Measurements from ENCODE around the gene FAM174B. TPM values are rescaled to one million over a fixed set of nuclear protein-coding genes. Genes with fewer than 3 reads are reported as not detected.
A peak's percentile ranks its signal among the peaks of the same experiment; 100 is the strongest.

FAM174B gene
- total and polyA plus RNA-seq, 2 experiments from 2014 or later, result 15.0 to 21.8 TPM

DNA sequence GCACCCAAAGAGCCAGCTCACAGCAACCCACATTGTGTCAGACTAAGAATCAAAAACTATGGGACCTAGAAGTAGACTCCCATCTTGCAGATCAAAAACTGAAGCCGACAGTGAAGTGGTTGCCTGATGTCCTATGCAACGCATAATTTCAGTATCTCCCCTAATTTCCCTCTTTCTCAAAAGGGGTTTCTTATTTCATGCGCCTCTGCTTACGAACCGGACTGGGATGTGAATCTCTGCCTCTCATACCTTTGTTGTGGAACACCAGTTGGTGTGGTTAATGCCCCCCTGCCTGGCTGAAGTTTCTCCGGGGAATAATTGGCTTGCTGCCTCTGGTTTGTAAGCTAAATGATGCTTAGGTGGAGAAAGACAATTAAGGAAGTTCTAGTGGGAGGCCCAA lies 514 bp upstream of the FAM174B start:
- H3K36me3 Mint-ChIP-seq (ENCODE audit: low read depth), result peaks cover 33% of the 10 kb centered on the region; the same call in 2 of the 3 replicates
- DNase-seq (ENCODE audit: low spot score) (no peak), ATAC-seq (no peak)
- Histone ChIP-seq H3K4me1 (ENCODE audit: insufficient read depth) (peaks cover 17% of the 10 kb centered on the region), H4K20me1 (replicated peaks; ENCODE audit: insufficient read depth) (no peaks in the 10 kb centered on the region), H3F3A (replicated peaks; ENCODE audit: low read depth) (0 out of 2 replicates have a peak, but pooled peaks cover 6% of the 10 kb centered on the region), H3K4me3 (peak overlapping the region; percentile 63), H3K4me2 (peak overlapping the region; percentile 78), H3K79me2 (replicated peaks; ENCODE audit: insufficient read depth) (peaks cover 30% of the 10 kb centered on the region), H2AFZ (peak overlapping the region; percentile 90), H3K36me3 (ENCODE audit: insufficient read depth) (no peaks in the 10 kb centered on the region), H3K9me2 (ENCODE audit: insufficient read depth) (no peaks in the 10 kb centered on the region), H3K27me3 (ENCODE audit: insufficient read depth) (peaks cover 26% of the 10 kb centered on the region), H3K27ac (ENCODE audit: low read depth) (no peak overlapping the region)
- H3K27ac Mint-ChIP-seq, result no peak overlapping the region
- H3K4me1 Mint-ChIP-seq, result peaks cover 29% of the 10 kb centered on the region
- H3K9me3 Mint-ChIP-seq, result peaks cover 18% of the 10 kb centered on the region
- peak overlapping the region; percentile 69 for H3K4me3 Mint-ChIP-seq
- TF ChIP-seq, protein P1, sequence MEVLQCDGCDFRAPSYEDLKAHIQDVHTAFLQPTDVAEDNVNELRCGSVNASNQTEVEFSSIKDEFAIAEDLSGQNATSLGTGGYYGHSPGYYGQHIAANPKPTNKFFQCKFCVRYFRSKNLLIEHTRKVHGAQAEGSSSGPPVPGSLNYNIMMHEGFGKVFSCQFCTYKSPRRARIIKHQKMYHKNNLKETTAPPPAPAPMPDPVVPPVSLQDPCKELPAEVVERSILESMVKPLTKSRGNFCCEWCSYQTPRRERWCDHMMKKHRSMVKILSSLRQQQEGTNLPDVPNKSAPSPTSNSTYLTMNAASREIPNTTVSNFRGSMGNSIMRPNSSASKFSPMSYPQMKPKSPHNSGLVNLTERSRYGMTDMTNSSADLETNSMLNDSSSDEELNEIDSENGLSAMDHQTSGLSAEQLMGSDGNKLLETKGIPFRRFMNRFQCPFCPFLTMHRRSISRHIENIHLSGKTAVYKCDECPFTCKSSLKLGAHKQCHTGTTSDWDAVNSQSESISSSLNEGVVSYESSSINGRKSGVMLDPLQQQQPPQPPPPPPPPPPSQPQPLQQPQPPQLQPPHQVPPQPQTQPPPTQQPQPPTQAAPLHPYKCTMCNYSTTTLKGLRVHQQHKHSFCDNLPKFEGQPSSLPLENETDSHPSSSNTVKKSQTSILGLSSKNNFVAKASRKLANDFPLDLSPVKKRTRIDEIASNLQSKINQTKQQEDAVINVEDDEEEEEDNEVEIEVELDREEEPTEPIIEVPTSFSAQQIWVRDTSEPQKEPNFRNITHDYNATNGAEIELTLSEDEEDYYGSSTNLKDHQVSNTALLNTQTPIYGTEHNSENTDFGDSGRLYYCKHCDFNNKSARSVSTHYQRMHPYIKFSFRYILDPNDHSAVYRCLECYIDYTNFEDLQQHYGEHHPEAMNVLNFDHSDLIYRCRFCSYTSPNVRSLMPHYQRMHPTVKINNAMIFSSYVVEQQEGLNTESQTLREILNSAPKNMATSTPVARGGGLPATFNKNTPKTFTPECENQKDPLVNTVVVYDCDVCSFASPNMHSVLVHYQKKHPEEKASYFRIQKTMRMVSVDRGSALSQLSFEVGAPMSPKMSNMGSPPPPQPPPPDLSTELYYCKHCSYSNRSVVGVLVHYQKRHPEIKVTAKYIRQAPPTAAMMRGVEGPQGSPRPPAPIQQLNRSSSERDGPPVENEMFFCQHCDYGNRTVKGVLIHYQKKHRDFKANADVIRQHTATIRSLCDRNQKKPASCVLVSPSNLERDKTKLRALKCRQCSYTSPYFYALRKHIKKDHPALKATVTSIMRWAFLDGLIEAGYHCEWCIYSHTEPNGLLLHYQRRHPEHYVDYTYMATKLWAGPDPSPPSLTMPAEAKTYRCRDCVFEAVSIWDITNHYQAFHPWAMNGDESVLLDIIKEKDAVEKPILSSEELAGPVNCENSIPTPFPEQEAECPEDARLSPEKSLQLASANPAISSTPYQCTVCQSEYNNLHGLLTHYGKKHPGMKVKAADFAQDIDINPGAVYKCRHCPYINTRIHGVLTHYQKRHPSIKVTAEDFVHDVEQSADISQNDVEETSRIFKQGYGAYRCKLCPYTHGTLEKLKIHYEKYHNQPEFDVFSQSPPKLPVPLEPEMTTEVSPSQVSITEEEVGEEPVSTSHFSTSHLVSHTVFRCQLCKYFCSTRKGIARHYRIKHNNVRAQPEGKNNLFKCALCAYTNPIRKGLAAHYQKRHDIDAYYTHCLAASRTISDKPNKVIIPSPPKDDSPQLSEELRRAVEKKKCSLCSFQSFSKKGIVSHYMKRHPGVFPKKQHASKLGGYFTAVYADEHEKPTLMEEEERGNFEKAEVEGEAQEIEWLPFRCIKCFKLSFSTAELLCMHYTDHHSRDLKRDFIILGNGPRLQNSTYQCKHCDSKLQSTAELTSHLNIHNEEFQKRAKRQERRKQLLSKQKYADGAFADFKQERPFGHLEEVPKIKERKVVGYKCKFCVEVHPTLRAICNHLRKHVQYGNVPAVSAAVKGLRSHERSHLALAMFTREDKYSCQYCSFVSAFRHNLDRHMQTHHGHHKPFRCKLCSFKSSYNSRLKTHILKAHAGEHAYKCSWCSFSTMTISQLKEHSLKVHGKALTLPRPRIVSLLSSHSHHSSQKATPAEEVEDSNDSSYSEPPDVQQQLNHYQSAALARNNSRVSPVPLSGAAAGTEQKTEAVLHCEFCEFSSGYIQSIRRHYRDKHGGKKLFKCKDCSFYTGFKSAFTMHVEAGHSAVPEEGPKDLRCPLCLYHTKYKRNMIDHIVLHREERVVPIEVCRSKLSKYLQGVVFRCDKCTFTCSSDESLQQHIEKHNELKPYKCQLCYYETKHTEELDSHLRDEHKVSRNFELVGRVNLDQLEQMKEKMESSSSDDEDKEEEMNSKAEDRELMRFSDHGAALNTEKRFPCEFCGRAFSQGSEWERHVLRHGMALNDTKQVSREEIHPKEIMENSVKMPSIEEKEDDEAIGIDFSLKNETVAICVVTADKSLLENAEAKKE (CRISPR knock-in tag; IDR thresholded peaks at IDR 0.05), result no peak
- TF ChIP-seq EZH2phosphoT487 (IDR thresholded peaks at IDR 0.05; ENCODE audit: unreplicated experiment) (no peak), CREB1 (CRISPR knock-in tag; IDR thresholded peaks at IDR 0.05; ENCODE audit: low read depth) (no peak), STAT1 (IDR thresholded peaks at IDR 0.05; ENCODE audit: unreplicated experiment) (no peak), EZH2 (IDR thresholded peaks at IDR 0.05; ENCODE audit: low read depth, unreplicated experiment) (no peak), NANOG (IDR thresholded peaks at IDR 0.05; ENCODE audit: borderline replicate concordance) (no peak)
- peaks cover 28% of the 10 kb centered on the region for H3K27me3 Mint-ChIP-seq (ENCODE audit: insufficient read depth, low read depth, poor library complexity)

DNA sequence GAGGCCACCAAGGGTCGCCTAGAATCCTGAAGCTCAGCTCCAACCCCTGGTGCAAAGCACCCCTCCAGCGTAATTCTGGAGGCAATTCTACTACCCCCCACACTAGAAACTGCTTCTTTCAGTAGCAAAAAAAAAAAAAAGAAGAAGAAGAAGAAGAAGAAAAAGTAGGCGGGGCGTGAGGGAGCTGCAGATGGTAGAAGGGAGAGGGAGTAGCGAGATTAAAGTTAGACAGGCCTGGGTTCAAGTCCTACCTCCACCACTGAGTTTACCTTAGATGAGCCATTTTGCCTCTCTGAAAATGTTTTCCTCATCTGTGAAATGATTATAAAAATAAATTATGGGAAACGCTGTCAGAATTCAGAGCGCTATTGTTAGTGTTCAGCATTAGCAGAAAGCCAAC lies 913 bp downstream of the FAM174B start:
- Mint-ChIP-seq H3K27me3 (ENCODE audit: insufficient read depth, low read depth, poor library complexity) (peaks cover 26% of the 10 kb centered on the region), H3K4me3 (peak overlapping the region; percentile 79), H3K36me3 (ENCODE audit: low read depth) (peaks cover 39% of the 10 kb centered on the region), H3K27ac (no peak overlapping the region), H3K4me1 (peaks cover 33% of the 10 kb centered on the region), H3K9me3 (peaks cover 23% of the 10 kb centered on the region)
- H3K27me3 ChIP-seq (ENCODE audit: insufficient read depth), result peaks cover 26% of the 10 kb centered on the region
- 0 out of 2 replicates have a peak, but pooled peaks cover 6% of the 10 kb centered on the region for H3F3A ChIP-seq (replicated peaks; ENCODE audit: low read depth)
- H3K4me2 ChIP-seq, result peak overlapping the region; percentile 78
- DNase-seq (ENCODE audit: low spot score) (no peak), ATAC-seq (no peak)
- peaks cover 29% of the 10 kb centered on the region for H3K4me1 ChIP-seq (ENCODE audit: insufficient read depth)
- H2AFZ ChIP-seq, result no peak overlapping the region
- no peak for TF ChIP-seq ZNF114 (CRISPR knock-in tag; IDR thresholded peaks at IDR 0.05)
- no peak for TF ChIP-seq EZH2phosphoT487 (IDR thresholded peaks at IDR 0.05; ENCODE audit: unreplicated experiment)
- TF ChIP-seq EZH2 (IDR thresholded peaks at IDR 0.05; ENCODE audit: low read depth, unreplicated experiment), result no peak
- TF ChIP-seq STAT1 (IDR thresholded peaks at IDR 0.05; ENCODE audit: unreplicated experiment), result no peak
- TF ChIP-seq, protein P2, sequence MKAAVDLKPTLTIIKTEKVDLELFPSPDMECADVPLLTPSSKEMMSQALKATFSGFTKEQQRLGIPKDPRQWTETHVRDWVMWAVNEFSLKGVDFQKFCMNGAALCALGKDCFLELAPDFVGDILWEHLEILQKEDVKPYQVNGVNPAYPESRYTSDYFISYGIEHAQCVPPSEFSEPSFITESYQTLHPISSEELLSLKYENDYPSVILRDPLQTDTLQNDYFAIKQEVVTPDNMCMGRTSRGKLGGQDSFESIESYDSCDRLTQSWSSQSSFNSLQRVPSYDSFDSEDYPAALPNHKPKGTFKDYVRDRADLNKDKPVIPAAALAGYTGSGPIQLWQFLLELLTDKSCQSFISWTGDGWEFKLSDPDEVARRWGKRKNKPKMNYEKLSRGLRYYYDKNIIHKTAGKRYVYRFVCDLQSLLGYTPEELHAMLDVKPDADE (IDR thresholded peaks at IDR 0.05), result no peak
- H3K27ac ChIP-seq (ENCODE audit: low read depth), result no peak overlapping the region
- peaks cover 44% of the 10 kb centered on the region for H3K79me2 ChIP-seq (replicated peaks; ENCODE audit: insufficient read depth)
- no peaks in the 10 kb centered on the region for H4K20me1 ChIP-seq (replicated peaks; ENCODE audit: insufficient read depth)
- no peaks in the 10 kb centered on the region for H3K36me3 ChIP-seq (ENCODE audit: insufficient read depth)
- H3K4me3 ChIP-seq, result peak overlapping the region; percentile 63
- H3K9me2 ChIP-seq (ENCODE audit: insufficient read depth), result no peaks in the 10 kb centered on the region

Data from GM23338 (cell line).